H1 (cell line): ENCODE data around the gene TMEM79. TPM values are rescaled to one million over a fixed set of nuclear protein-coding genes. Genes with fewer than 3 reads are reported as not detected.

Source experiments
- CTCF ChIA-PET: fragments of 300-600 bp; sonication (Branson Sonifier 250); formaldehyde crosslinking; loops from one replicate; lab custom pipeline; 2021; ENCODE audit not compliant: partially characterized antibody; lab: Charles Lee
- POLR2A ChIA-PET: fragments of 300-600 bp; sonication (Branson Sonifier 250); formaldehyde crosslinking; loops from one replicate; lab custom pipeline; 2021; ENCODE audit warnings: inconsistent platforms; ENCODE audit not compliant: partially characterized antibody; lab: Charles Lee
- DNase-seq, 2 experiments: peaks; one replicate each; pipeline versions ENCODE4 v3.0.0 to v3.0.0-alpha.2; 2010 to 2022; ENCODE audit warnings: low spot score in 2 of 2, low read depth in 1 of 2, mixed read lengths in 1 of 2
- FAIRE-seq: peaks from 2 replicates; lab custom pipeline; 2011; peaks lifted over from hg19 to GRCh38; lab: Jason Lieb, UNC
- H2AFZ ChIP-seq: 2 replicates; pipeline ENCODE4 v1.8.1; 2012; ENCODE audit warnings: low read length, inconsistent platforms
- H2AK5ac ChIP-seq: 2 replicates; pipeline ENCODE4 v1.6.1; 2013; ENCODE audit warnings: low read depth, low read length
- H2BK120ac ChIP-seq: replicated peaks from 2 replicates; pipeline ENCODE3; 2013; ENCODE audit warnings: low read depth, low read length, inconsistent platforms
- H2BK12ac ChIP-seq: 2 replicates; pipeline ENCODE4 v1.6.1; 2013; ENCODE audit warnings: low read depth, low read length
- H2BK15ac ChIP-seq: 2 replicates; pipeline ENCODE4 v1.6.1; 2013; ENCODE audit warnings: low read length
- H2BK20ac ChIP-seq: 2 replicates; pipeline ENCODE4 v1.6.1; 2013; ENCODE audit warnings: low read length
- H2BK5ac ChIP-seq: 2 replicates; pipeline ENCODE4 v1.6.1; 2013; ENCODE audit warnings: low read depth, low read length
- H3K14ac ChIP-seq: 2 replicates; pipeline ENCODE4 v1.6.1; 2013; ENCODE audit warnings: inconsistent platforms; ENCODE audit not compliant: insufficient read length
- H3K18ac ChIP-seq: 2 replicates; pipeline ENCODE4 v1.6.1; 2013; ENCODE audit warnings: low read length; ENCODE audit errors: extremely low read depth
- H3K23ac ChIP-seq: 2 replicates; pipeline ENCODE4 v1.6.1; 2013; ENCODE audit warnings: inconsistent platforms; ENCODE audit not compliant: insufficient read length
- H3K23me2 ChIP-seq: 2 replicates; pipeline ENCODE4 v1.6.1; 2013; ENCODE audit warnings: low read depth, low read length
- H3K27ac ChIP-seq: 2 replicates; pipeline ENCODE4 v1.6.1; 2011; ENCODE audit warnings: low read depth, low read length, inconsistent platforms
- H3K27me3 ChIP-seq, 4 experiments: replicated peaks in 1 of 4; 1 replicate in 1 of 4; 2 replicates in 3 of 4; pipeline versions ENCODE4 v1.6.1 to v1.8.1; 2011 to 2013; ENCODE audit warnings: low read length in 3 of 4, mild to moderate bottlenecking in 3 of 4, inconsistent platforms in 2 of 4, mixed read lengths in 2 of 4, moderate library complexity in 1 of 4; ENCODE audit not compliant: control insufficient read depth in 3 of 4, insufficient read depth in 3 of 4; ENCODE audit errors: extremely low read depth in 1 of 4
- H3K36me3 ChIP-seq, 4 experiments: 2 replicates each; pipeline versions ENCODE4 v1.6.1 to v1.8.1; 2011 to 2013; ENCODE audit warnings: mild to moderate bottlenecking in 4 of 4, low read length in 3 of 4, moderate library complexity in 2 of 4, control low read depth in 1 of 4, inconsistent platforms in 1 of 4; ENCODE audit not compliant: insufficient read depth in 4 of 4, control insufficient read depth in 2 of 4
- H3K4ac ChIP-seq: replicated peaks from 2 replicates; pipeline ENCODE3; 2013; ENCODE audit warnings: low read length, low read depth, mixed read lengths, inconsistent platforms; ENCODE audit not compliant: insufficient read length
- H3K4me1 ChIP-seq, 4 experiments: replicated peaks in 1 of 4; 1 replicate in 1 of 4; 2 replicates in 3 of 4; pipeline versions ENCODE4 v1.6.1 to v1.8.1; 2011 to 2013; ENCODE audit warnings: low read length in 3 of 4, inconsistent platforms in 2 of 4, mixed read lengths in 1 of 4; ENCODE audit not compliant: insufficient read depth in 4 of 4, control insufficient read depth in 3 of 4
- H3K4me2 ChIP-seq, 2 experiments: 2 replicates each; pipeline versions ENCODE4 v1.6.1 to v1.8.1; 2011 to 2013; ENCODE audit warnings: low read depth in 2 of 2, low read length in 2 of 2, control low read depth in 1 of 2, inconsistent platforms in 1 of 2, mild to moderate bottlenecking in 1 of 2; ENCODE audit not compliant: insufficient read depth in 1 of 2
- H3K4me3 ChIP-seq, 4 experiments: fragments of 200-600, 300-600 bp in 1 of 4; sonication (generic), shearing (Covaris generic), sonication (Bioruptor Twin) in 1 of 4; 2 replicates each; pipeline versions ENCODE4 v1.5.1 to v1.8.1; 2011 to 2016; ENCODE audit warnings: low read length in 4 of 4, low read depth in 3 of 4, control low read depth in 2 of 4, inconsistent platforms in 2 of 4, mild to moderate bottlenecking in 2 of 4, mixed read lengths in 1 of 4, moderate library complexity in 1 of 4; ENCODE audit not compliant: insufficient read depth in 2 of 4; ENCODE audit errors: extremely low read depth in 1 of 4
- H3K56ac ChIP-seq: replicated peaks from 2 replicates; pipeline ENCODE3; 2013; ENCODE audit warnings: low read depth, mild to moderate bottlenecking, mixed read lengths, low read length, inconsistent platforms; ENCODE audit not compliant: insufficient read length
- H3K79me1 ChIP-seq: 2 replicates; pipeline ENCODE4 v1.6.1; 2013; ENCODE audit warnings: low read depth, low read length, control low read depth
- H3K79me2 ChIP-seq, 2 experiments: 2 replicates each; pipeline versions ENCODE4 v1.6.1 to v1.8.1; 2012 to 2013; ENCODE audit warnings: low read length in 2 of 2, mild to moderate bottlenecking in 2 of 2, inconsistent platforms in 1 of 2; ENCODE audit not compliant: insufficient read depth in 2 of 2, control insufficient read depth in 1 of 2
- H3K9ac ChIP-seq, 4 experiments: replicated peaks in 1 of 4; 1 replicate in 1 of 4; 2 replicates in 3 of 4; pipeline versions ENCODE4 v1.6.1 to v1.8.1; 2011 to 2013; ENCODE audit warnings: low read depth in 3 of 4, low read length in 3 of 4, control low read depth in 2 of 4, mild to moderate bottlenecking in 2 of 4, moderate library complexity in 2 of 4, inconsistent platforms in 1 of 4; ENCODE audit errors: extremely low read depth in 1 of 4
- H3K9me3 ChIP-seq, 2 experiments: 2 replicates each; pipeline versions ENCODE4 v1.6.1 to v1.8.1; 2012 to 2013; ENCODE audit warnings: mild to moderate bottlenecking in 2 of 2, moderate library complexity in 2 of 2, control low read depth in 1 of 2, inconsistent platforms in 1 of 2, low read depth in 1 of 2, low read length in 1 of 2, mixed read lengths in 1 of 2; ENCODE audit not compliant: insufficient read depth in 2 of 2
- H4K20me1 ChIP-seq, 2 experiments: replicated peaks in 1 of 2; 2 replicates each; pipeline versions ENCODE3 to v1.8.1; 2011 to 2013; ENCODE audit warnings: inconsistent platforms in 2 of 2, low read length in 2 of 2, mild to moderate bottlenecking in 1 of 2; ENCODE audit not compliant: insufficient read depth in 2 of 2, control insufficient read depth in 1 of 2
- H4K5ac ChIP-seq: 2 replicates; pipeline ENCODE4 v1.6.1; 2013; ENCODE audit warnings: low read length, low read depth, mixed read lengths, inconsistent platforms; ENCODE audit not compliant: insufficient read length
- H4K8ac ChIP-seq: 2 replicates; pipeline ENCODE4 v1.8.0; 2013; ENCODE audit warnings: mild to moderate bottlenecking, moderate library complexity, low read length, inconsistent platforms; ENCODE audit not compliant: insufficient read depth; ENCODE audit errors: extremely low read depth
- H4K91ac ChIP-seq: replicated peaks from 2 replicates; pipeline ENCODE3; 2013; ENCODE audit warnings: low read length, mixed read lengths, inconsistent platforms; ENCODE audit not compliant: insufficient read length
- BACH1 ChIP-seq: IDR thresholded peaks from 2 replicates; pipeline ENCODE4 v1.6.1; 2012; ENCODE audit warnings: low read length, improper control_type of control experiment
- CREB1 ChIP-seq: IDR thresholded peaks from 2 replicates; pipeline ENCODE4 v1.6.1; 2012; ENCODE audit warnings: inconsistent platforms
- GTF2F1 ChIP-seq: IDR thresholded peaks from 2 replicates; pipeline ENCODE4 v1.6.1; 2012; ENCODE audit warnings: low read depth, low read length, improper control_type of control experiment, borderline replicate concordance
- KDM4A ChIP-seq: IDR thresholded peaks from one replicate; pipeline ENCODE4 v1.7.1; 2012; ENCODE audit warnings: low read depth, mild to moderate bottlenecking, moderate library complexity, low read length, inconsistent platforms; ENCODE audit not compliant: severe bottlenecking
- KDM5A ChIP-seq: fragments of 200-600 bp; IDR thresholded peaks from 2 replicates; pipeline ENCODE4 v1.7.1; 2012; ENCODE audit warnings: mild to moderate bottlenecking, low read length, inconsistent platforms, mixed read lengths
- RBBP5 ChIP-seq: IDR thresholded peaks from 2 replicates; pipeline ENCODE4 v1.7.1; 2012; ENCODE audit warnings: low read depth, mild to moderate bottlenecking, inconsistent platforms, low read length, moderate library complexity, borderline replicate concordance
- SP1 ChIP-seq: IDR thresholded peaks from 2 replicates; pipeline ENCODE4 v1.6.1; 2011; ENCODE audit warnings: low read depth, low read length
- SUZ12 ChIP-seq: fragments of 200-600 bp; sonication (generic); IDR thresholded peaks from 2 replicates; pipeline ENCODE4 v1.6.1; 2012; ENCODE audit warnings: mild to moderate bottlenecking, inconsistent platforms, low read length, moderate library complexity, mixed read lengths
- WGBS, 2 experiments: shearing (Covaris generic) in 1 of 2; methylation state at CpG; one replicate each; pipeline versions ENCODE4 v1.1.6 to v1.1.7; 2013 to 2015; ENCODE audit warnings: low lambda C conversion rate in 2 of 2, mixed read lengths in 2 of 2, inconsistent platforms in 1 of 2, low coverage in 1 of 2, missing lambda C conversion rate in 1 of 2; ENCODE audit not compliant: insufficient replicate concordance in 2 of 2, insufficient coverage in 1 of 2, insufficient read length in 1 of 2; ENCODE audit errors: extremely low coverage in 1 of 2, missing lambda C conversion rate in 1 of 2; 5-methylcytosine and 5-hydroxymethylcytosine counted together
- polyA plus RNA-seq, 7 experiments: library from polyadenylated mRNA; depleted of rRNA in 3 of 7; stranded (reverse) in 5 of 7; unstranded in 2 of 7; fragments of >200 nt in 5 of 7; fragments of 200-250 nt in 2 of 7; gene quantifications; 1 replicate in 5 of 7; 2 replicates in 1 of 7; 4 replicates in 1 of 7; pipeline versions ENCODE4 v1.2.1 to v1.2.3, GENCODE V29; 2011 to 2013; ENCODE audit warnings: missing spikeins in 2 of 7, mixed read lengths in 2 of 7
- total RNA-seq: library from RNA; stranded (reverse); fragmentation: NEBNext Ultra II Directional; extraction: Animal tissue kit (Norgen Biotek cat#: 25700); gene quantifications from 2 replicates; pipeline ENCODE4 v1.2.1, GENCODE V29; 2021
- TF ChIP-seq, protein P1 (sequence below): IDR thresholded peaks from 2 replicates; pipeline ENCODE4 v1.6.1; 2012; ENCODE audit warnings: inconsistent platforms
- TF ChIP-seq, protein P2 (sequence below): IDR thresholded peaks from 2 replicates; pipeline ENCODE4 v1.6.1; 2012; ENCODE audit warnings: inconsistent platforms

Gene TMEM79
- total and polyA plus RNA-seq, 2 of the 8 experiments (the other 6 are each of a cell fraction or from before 2014, with no cell fraction given), result 2.1 to 2.3 TPM

DNA sequence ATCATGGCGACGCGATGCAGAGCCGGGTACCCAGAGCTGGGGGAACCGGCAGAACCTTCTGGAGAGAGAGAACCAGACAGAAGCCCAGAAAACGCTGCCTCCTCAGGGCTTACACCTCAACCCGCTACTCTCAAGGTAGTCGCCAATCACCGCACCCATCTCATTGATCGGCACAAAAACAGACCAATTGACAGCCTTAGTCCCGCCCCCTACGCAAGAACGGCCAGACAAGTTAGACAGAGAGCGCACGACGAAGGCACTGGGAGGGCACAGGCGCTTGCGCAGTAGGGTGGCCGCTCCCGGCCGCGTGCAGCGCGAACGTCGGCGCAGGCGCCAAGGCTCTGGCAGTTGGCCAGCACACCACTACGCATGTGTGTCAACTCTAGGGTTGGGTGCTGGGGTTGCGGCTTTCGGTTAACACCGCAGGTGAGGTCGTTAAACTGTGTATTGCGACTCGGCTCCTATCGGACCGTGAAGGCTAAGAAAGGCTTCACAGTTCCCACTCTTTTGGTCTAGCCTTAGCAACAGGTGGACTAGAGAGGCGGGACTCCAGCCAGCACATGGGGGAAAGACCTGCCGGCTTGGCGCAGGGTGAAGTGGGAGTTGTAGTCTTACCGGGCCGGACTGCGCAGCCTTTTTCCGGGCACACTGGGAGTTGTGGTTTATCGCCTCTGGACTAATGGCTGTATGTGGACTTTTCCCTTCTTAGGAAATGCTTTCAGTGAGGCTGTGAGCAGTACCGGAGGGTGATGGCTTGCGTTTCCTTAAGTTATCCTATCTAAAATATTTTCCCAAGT lies 54.3 kb downstream of the TMEM79 start, which contains the start of the genes CCT3 and TSACC:
CCT3 (minus strand) TSS at position 113 of the 797 bp plus-strand sequence; CDS start at position 5, 108 bp downstream.
TSACC (plus strand) TSS at position 347 of the 797 bp plus-strand sequence. CDS start 1,232 bp downstream, outside the sequence.
- peak within 1 kb of the TSS; percentile 89 for H4K91ac ChIP-seq
- H3K9ac ChIP-seq, result peak within 1 kb of the TSS; percentile 73 to 97 (median 84)
- peak within 1 kb of the TSS; percentile 98; the same call in 1 of the 2 replicates for H4K8ac ChIP-seq
- H3K4ac ChIP-seq, result peak within 1 kb of the TSS; percentile 85
- H2BK12ac ChIP-seq, result peak within 1 kb of the TSS; percentile 96; the same call in 1 of the 2 replicates
- H4K5ac ChIP-seq, result peak within 1 kb of the TSS; percentile 95
- peak; percentile 99 to 100 for DNase-seq
- ChIA-PET CTCF (interaction anchor here (0.7 to 3.0 kb wide), 4 partner anchors 18 to 92 kb away, joined by 3 to 24 read pairs (median 3); no protein-coding TSS in a partner anchor), POLR2A (interaction anchor here (0.5 to 4.1 kb wide), 11 partner anchors 9 to 255 kb away, joined by 3 to 26 read pairs (median 3); partner anchors contain the start of genes PMF1, SMG5 and TMEM79)
- H2BK20ac ChIP-seq, result 0 out of 2 replicates have a peak within 1 kb of the TSS, but pooled peaks have one; percentile 76
- no peaks in the 10 kb centered on the region for H3K27me3 ChIP-seq
- peak within 1 kb of the TSS; percentile 71; the same call in 1 of the 2 replicates for H2AFZ ChIP-seq
- no peak within 1 kb of the TSS for H3K23ac ChIP-seq
- H3K4me3 ChIP-seq, result peak within 1 kb of the TSS; percentile 83 to 100 (median 94)
- peak within 1 kb of the TSS; percentile 68 to 72 for H3K4me2 ChIP-seq
- H3K14ac ChIP-seq, result peak within 1 kb of the TSS; percentile 84
- no peaks in the 10 kb centered on the region for H3K9me3 ChIP-seq
- H3K79me2 ChIP-seq, result peaks cover 21 to 43% of the 10 kb centered on the region in 2 experiments
- H2BK5ac ChIP-seq, result peak within 1 kb of the TSS; percentile 98
- no peak within 1 kb of the TSS for H2AK5ac ChIP-seq
- H3K36me3 ChIP-seq, result peaks cover 4 to 24% (median 17%) of the 10 kb centered on the region in 4 experiments
- peak within 1 kb of the TSS; percentile 27 for H2BK120ac ChIP-seq
- FAIRE-seq, result peak; percentile 88
- WGBS, 2 experiments, result 2% methylated on average over 47 of the region's 47 CpGs; no CpG with 5 or more reads in 1 of the 2 experiments
- peak within 1 kb of the TSS; percentile 91 for H3K56ac ChIP-seq
- 0 out of 2 replicates have a peak, but pooled peaks cover 2% of the 10 kb centered on the region for H3K79me1 ChIP-seq
- H3K27ac ChIP-seq, result peak within 1 kb of the TSS; percentile 81
- H4K20me1 ChIP-seq, result peaks cover 7 to 9% of the 10 kb centered on the region in 2 experiments
- H2BK15ac ChIP-seq, result peak within 1 kb of the TSS; percentile 93; the same call in 1 of the 2 replicates
- 0 out of 7 replicates have a peak, but pooled peaks cover 0 to 2% (median 0%) of the 10 kb centered on the region in 4 experiments for H3K4me1 ChIP-seq
- peaks cover 7% of the 10 kb centered on the region for H3K23me2 ChIP-seq
- peak within 1 kb of the TSS; percentile 98 for H3K18ac ChIP-seq
- peak; percentile 99 for TF ChIP-seq SP1
- TF ChIP-seq SUZ12, result no peak
- 0 out of 2 replicates have a peak, but pooled peaks have one; percentile 47 for TF ChIP-seq RBBP5
- TF ChIP-seq, protein P1, sequence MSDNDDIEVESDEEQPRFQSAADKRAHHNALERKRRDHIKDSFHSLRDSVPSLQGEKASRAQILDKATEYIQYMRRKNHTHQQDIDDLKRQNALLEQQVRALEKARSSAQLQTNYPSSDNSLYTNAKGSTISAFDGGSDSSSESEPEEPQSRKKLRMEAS, result peak; percentile 96
- TF ChIP-seq BACH1, result no peak
- peak; percentile 91 for TF ChIP-seq CREB1
- no peak; the same call in 1 of the 2 replicates for TF ChIP-seq GTF2F1
- no peak for TF ChIP-seq KDM5A
- TF ChIP-seq, protein P2, sequence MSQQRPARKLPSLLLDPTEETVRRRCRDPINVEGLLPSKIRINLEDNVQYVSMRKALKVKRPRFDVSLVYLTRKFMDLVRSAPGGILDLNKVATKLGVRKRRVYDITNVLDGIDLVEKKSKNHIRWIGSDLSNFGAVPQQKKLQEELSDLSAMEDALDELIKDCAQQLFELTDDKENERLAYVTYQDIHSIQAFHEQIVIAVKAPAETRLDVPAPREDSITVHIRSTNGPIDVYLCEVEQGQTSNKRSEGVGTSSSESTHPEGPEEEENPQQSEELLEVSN, result peak; percentile 93
- TF ChIP-seq KDM4A, result peak; percentile 70
